GM18519 (cell line): ENCODE results near the gene CHID1.

ENCODE experiments used
- ATAC-seq: cut with Tn5 transposase; IDR thresholded peaks from one replicate; pipeline ENCODE4 v1.9.1; 2021; ENCODE audit warnings: mild to moderate bottlenecking, moderate library complexity; ENCODE audit not compliant: unreplicated experiment, low FRiP score

Gene CHID1

GRCh38 chr11:911031-911889, 650 bp upstream of the CHID1 start:
- peak; percentile 20 for ATAC-seq

GRCh38 chr11:910044-910588, 494 bp downstream of the CHID1 start:
- ATAC-seq, result no peak

- no peak for ATAC-seq
Measured at GRCh38 chr11:909406-909805, 1.2 kb downstream of the CHID1 start.

GRCh38 chr11:908273-908672, 2.3 kb downstream of the CHID1 start:
- ATAC-seq, result no peak

GRCh38 chr11:907668-908067, 2.9 kb downstream of the CHID1 start:
- ATAC-seq, result no peak

- no peak for ATAC-seq
Measured at GRCh38 chr11:905952-906351, 4.7 kb downstream of the CHID1 start.

GRCh38 chr11:904380-904779, 6.2 kb downstream of the CHID1 start:
- no peak for ATAC-seq

GRCh38 chr11:901452-902061, 9.1 kb downstream of the CHID1 start:
- no peak for ATAC-seq

GRCh38 chr11:900545-900944, 10.1 kb downstream of the CHID1 start:
- ATAC-seq, result no peak

GRCh38 chr11:899724-900123, 10.9 kb downstream of the CHID1 start:
- ATAC-seq, result no peak

- no peak for ATAC-seq
Measured at GRCh38 chr11:898540-899190, 11.9 kb downstream of the CHID1 start.

GRCh38 chr11:898143-898511, 12.5 kb downstream of the CHID1 start:
- no peak for ATAC-seq

- ATAC-seq, result no peak
Measured at GRCh38 chr11:897253-898142, 13.1 kb downstream of the CHID1 start.

GRCh38 chr11:895331-896110, 15.1 kb downstream of the CHID1 start:
- no peak for ATAC-seq

GRCh38 chr11:894575-895201, 15.9 kb downstream of the CHID1 start:
- no peak for ATAC-seq

GRCh38 chr11:893008-893654, 17.5 kb downstream of the CHID1 start:
- ATAC-seq, result no peak

GRCh38 chr11:890794-891540, 19.6 kb downstream of the CHID1 start:
- ATAC-seq, result no peak
